Mesenchymal stem cell (in vitro differentiated cells and primary cell): Measurements from ENCODE around the gene ARMH3.

ENCODE experiments used
- DNase-seq: peaks from one replicate; pipeline ENCODE4 v3.0.0-alpha.2; 2013
- H2AFZ ChIP-seq: one replicate; pipeline ENCODE4 v1.6.1; 2013; ENCODE audit warnings: low read depth, mild to moderate bottlenecking, control low read depth, inconsistent platforms, low read length, moderate library complexity
- H2AK5ac ChIP-seq: 2 replicates; pipeline ENCODE4 v1.6.1; 2013; ENCODE audit warnings: low read length, moderate library complexity, mild to moderate bottlenecking, inconsistent platforms; ENCODE audit not compliant: severe bottlenecking
- H2BK120ac ChIP-seq: one replicate; pipeline ENCODE4 v1.6.1; 2013; ENCODE audit warnings: low read depth, mild to moderate bottlenecking, inconsistent platforms, low read length, moderate library complexity
- H2BK12ac ChIP-seq, 2 experiments: one replicate each; pipeline ENCODE4 v1.6.1; 2013; ENCODE audit warnings: inconsistent platforms in 2 of 2, low read length in 2 of 2, mild to moderate bottlenecking in 2 of 2, moderate library complexity in 2 of 2, control low read depth in 1 of 2
- H2BK15ac ChIP-seq: one replicate; pipeline ENCODE4 v1.6.1; 2013; ENCODE audit warnings: mild to moderate bottlenecking, low read depth, inconsistent platforms; ENCODE audit not compliant: poor library complexity, severe bottlenecking
- H2BK5ac ChIP-seq: 2 replicates; pipeline ENCODE4 v1.6.1; 2013; ENCODE audit warnings: low read depth, mild to moderate bottlenecking, low read length, control low read depth, inconsistent platforms; ENCODE audit not compliant: poor library complexity, severe bottlenecking
- H3K14ac ChIP-seq, 2 experiments: one replicate each; pipeline ENCODE4 v1.6.1; 2013; ENCODE audit warnings: inconsistent platforms in 2 of 2, low read length in 2 of 2, control low read depth in 1 of 2, mild to moderate bottlenecking in 1 of 2, moderate library complexity in 1 of 2
- H3K18ac ChIP-seq, 2 experiments: one replicate each; pipeline ENCODE4 v1.6.1; 2013; ENCODE audit warnings: inconsistent platforms in 2 of 2, low read length in 2 of 2, control low read depth in 1 of 2, low read depth in 1 of 2, mild to moderate bottlenecking in 1 of 2
- H3K23ac ChIP-seq, 2 experiments: one replicate each; pipeline ENCODE4 v1.6.1; 2013; ENCODE audit warnings: inconsistent platforms in 2 of 2, low read length in 2 of 2, mild to moderate bottlenecking in 2 of 2, moderate library complexity in 2 of 2, control low read depth in 1 of 2
- H3K27ac ChIP-seq: 2 replicates; pipeline ENCODE4 v1.5.1; 2013; ENCODE audit warnings: mild to moderate bottlenecking, moderate library complexity, low read length, control low read depth, inconsistent platforms; ENCODE audit not compliant: poor library complexity, severe bottlenecking
- H3K27me3 ChIP-seq, 2 experiments: 2 replicates each; pipeline versions ENCODE4 v1.6.1 to v1.7.0; 2013; ENCODE audit warnings: low read length in 2 of 2, mild to moderate bottlenecking in 2 of 2, moderate library complexity in 2 of 2, control low read depth in 1 of 2, inconsistent platforms in 1 of 2; ENCODE audit not compliant: control insufficient read depth in 1 of 2, insufficient read depth in 1 of 2
- H3K36me3 ChIP-seq, 2 experiments: 2 replicates each; pipeline versions ENCODE4 v1.6.1 to v1.7.0; 2013; ENCODE audit warnings: low read length in 2 of 2, control low read depth in 1 of 2, inconsistent platforms in 1 of 2, low read depth in 1 of 2, mild to moderate bottlenecking in 1 of 2; ENCODE audit not compliant: insufficient read depth in 2 of 2, control insufficient read depth in 1 of 2
- H3K4ac ChIP-seq, 2 experiments: one replicate each; pipeline ENCODE4 v1.6.1; 2013; ENCODE audit warnings: inconsistent platforms in 2 of 2, low read length in 2 of 2, mild to moderate bottlenecking in 2 of 2, moderate library complexity in 2 of 2, control low read depth in 1 of 2, low read depth in 1 of 2
- H3K4me1 ChIP-seq: 2 replicates; pipeline ENCODE4 v1.6.1; 2013; ENCODE audit warnings: low read depth, low read length, control low read depth; ENCODE audit not compliant: control insufficient read depth, insufficient read depth
- H3K4me2 ChIP-seq: 2 replicates; pipeline ENCODE4 v1.6.1; 2013; ENCODE audit warnings: low read length, mild to moderate bottlenecking, inconsistent platforms; ENCODE audit not compliant: poor library complexity, severe bottlenecking
- H3K4me3 ChIP-seq, 2 experiments: 2 replicates each; pipeline versions ENCODE4 v1.5.1 to v1.7.0; 2013; ENCODE audit warnings: low read length in 2 of 2, mild to moderate bottlenecking in 2 of 2, control low read depth in 1 of 2, low read depth in 1 of 2; ENCODE audit not compliant: insufficient read depth in 1 of 2
- H3K79me1 ChIP-seq: replicated peaks from 2 replicates; pipeline ENCODE4 v1.6.1; 2013; ENCODE audit warnings: mild to moderate bottlenecking, control low read depth, low read length, inconsistent platforms; ENCODE audit not compliant: poor library complexity, severe bottlenecking
- H3K9ac ChIP-seq: 2 replicates; pipeline ENCODE4 v1.7.0; 2013; ENCODE audit warnings: mild to moderate bottlenecking, low read length, moderate library complexity
- H3K9me3 ChIP-seq: 2 replicates; pipeline ENCODE4 v1.7.0; 2013; ENCODE audit warnings: mild to moderate bottlenecking, low read length; ENCODE audit not compliant: control insufficient read depth
- H4K8ac ChIP-seq: one replicate; pipeline ENCODE4 v1.6.1; 2013; ENCODE audit warnings: inconsistent platforms, mild to moderate bottlenecking, low read length, moderate library complexity
- H4K91ac ChIP-seq: one replicate; pipeline ENCODE4 v1.6.1; 2013; ENCODE audit warnings: mild to moderate bottlenecking, low read length, inconsistent platforms
- WGBS: methylation state at CpG from one replicate; pipeline ENCODE4 v1.1.7; 2013; ENCODE audit warnings: mixed read lengths; 5-methylcytosine and 5-hydroxymethylcytosine counted together

Gene ARMH3

DNA sequence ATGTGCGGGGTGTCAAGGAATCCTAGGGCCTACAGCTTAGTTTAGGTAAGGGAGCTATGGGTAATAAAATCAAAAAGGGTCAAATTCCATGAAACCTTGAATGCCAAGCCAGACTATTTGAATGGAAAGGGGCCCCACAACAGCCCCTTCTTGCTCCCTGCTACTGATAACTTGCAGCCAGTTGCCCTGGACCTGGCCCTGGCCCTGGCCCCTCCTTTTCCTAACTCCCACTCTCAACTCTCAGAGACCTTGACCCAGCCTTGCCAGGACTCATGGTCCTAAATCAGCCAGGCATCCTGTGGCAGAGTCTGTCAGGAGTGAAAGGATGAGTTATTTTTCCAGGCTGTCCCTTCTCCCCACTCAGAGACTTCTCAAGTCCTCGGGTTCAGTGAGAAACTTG, 218.2 kb downstream of the ARMH3 start:
- no peak overlapping the region for H3K9ac ChIP-seq
- H3K4me2 ChIP-seq, result no peak overlapping the region
- H4K8ac ChIP-seq, result no peak overlapping the region
- no peak overlapping the region for H3K14ac ChIP-seq
- peaks cover 19% of the 10 kb centered on the region for H3K4me1 ChIP-seq
- no peak overlapping the region for H3K4me3 ChIP-seq
- peaks cover 0 to 7% of the 10 kb centered on the region in 2 experiments for H3K27me3 ChIP-seq
- no peak overlapping the region for H4K91ac ChIP-seq
- H2BK120ac ChIP-seq, result no peak overlapping the region
- no peak overlapping the region for H2BK12ac ChIP-seq
- peaks cover 14% of the 10 kb centered on the region for H3K79me1 ChIP-seq
- no peak overlapping the region for H2AFZ ChIP-seq
- no peak overlapping the region for H3K4ac ChIP-seq
- no peak overlapping the region for H3K18ac ChIP-seq
- H2BK5ac ChIP-seq, result no peak overlapping the region
- no peak overlapping the region for H2AK5ac ChIP-seq
- no peak for DNase-seq
- H3K23ac ChIP-seq, result no peak overlapping the region
- no peaks in the 10 kb centered on the region for H3K9me3 ChIP-seq
- WGBS, result 72% methylated on average over 2 of the region's 2 CpGs
- H3K27ac ChIP-seq, result no peak overlapping the region
- no peaks in the 10 kb centered on the region for H3K36me3 ChIP-seq
- no peak overlapping the region for H2BK15ac ChIP-seq

DNA sequence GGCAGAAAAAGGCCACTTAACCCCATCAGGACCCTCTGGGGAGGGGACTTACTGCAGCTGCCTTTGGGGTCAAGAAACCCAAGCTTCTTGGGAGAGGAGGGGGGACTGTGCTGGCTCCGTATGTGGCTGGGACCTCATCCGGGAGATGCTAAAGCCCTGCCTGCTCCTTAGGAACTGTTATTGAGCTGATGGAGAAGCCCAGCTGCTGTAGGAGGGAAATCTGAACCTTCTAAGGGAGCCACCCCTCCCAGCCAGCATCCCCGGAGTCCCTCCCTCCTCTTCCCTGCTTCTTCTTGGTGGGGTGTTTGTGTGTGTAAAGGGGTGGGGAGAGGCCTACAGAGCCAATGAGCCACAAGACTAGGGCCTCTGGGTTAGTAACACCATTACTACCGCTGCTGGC, 220.6 kb downstream of the ARMH3 start:
- Histone ChIP-seq H3K4me2 (no peak overlapping the region), H3K14ac (no peak overlapping the region), H3K27ac (no peak overlapping the region), H3K18ac (no peak overlapping the region), H3K27me3 (no peaks in the 10 kb centered on the region), H4K8ac (no peak overlapping the region), H2AK5ac (no peak overlapping the region), H3K36me3 (no peaks in the 10 kb centered on the region), H3K4me1 (peaks cover 23% of the 10 kb centered on the region), H3K4me3 (no peak overlapping the region), H2BK15ac (no peak overlapping the region), H3K9ac (no peak overlapping the region), H2AFZ (no peak overlapping the region), H2BK5ac (no peak overlapping the region), H3K4ac (no peak overlapping the region), H2BK120ac (no peak overlapping the region), H3K79me1 (peaks cover 13% of the 10 kb centered on the region), H2BK12ac (no peak overlapping the region), H4K91ac (no peak overlapping the region), H3K23ac (no peak overlapping the region), H3K9me3 (no peaks in the 10 kb centered on the region)
- DNase-seq, result no peak
- WGBS, result 84% methylated on average over 2 of the region's 4 CpGs

GRCh38 chr10:101834341-101834740, 221.6 kb downstream of the ARMH3 start:
- Histone ChIP-seq H3K4me1 (peaks cover 20% of the 10 kb centered on the region), H3K4me2 (no peak overlapping the region), H2BK15ac (no peak overlapping the region), H3K23ac (no peak overlapping the region), H4K8ac (no peak overlapping the region), H2AK5ac (no peak overlapping the region), H2BK5ac (no peak overlapping the region), H3K27ac (no peak overlapping the region), H2BK12ac (no peak overlapping the region), H2BK120ac (no peak overlapping the region), H3K9me3 (no peaks in the 10 kb centered on the region), H3K9ac (no peak overlapping the region), H3K27me3 (no peaks in the 10 kb centered on the region), H3K14ac (no peak overlapping the region), H4K91ac (no peak overlapping the region), H3K4ac (no peak overlapping the region), H3K4me3 (no peak overlapping the region), H3K79me1 (peaks cover 13% of the 10 kb centered on the region), H3K36me3 (no peaks in the 10 kb centered on the region), H3K18ac (no peak overlapping the region), H2AFZ (no peak overlapping the region)
- 81% methylated on average over 8 of the region's 8 CpGs for WGBS
- DNase-seq, result no peak

DNA sequence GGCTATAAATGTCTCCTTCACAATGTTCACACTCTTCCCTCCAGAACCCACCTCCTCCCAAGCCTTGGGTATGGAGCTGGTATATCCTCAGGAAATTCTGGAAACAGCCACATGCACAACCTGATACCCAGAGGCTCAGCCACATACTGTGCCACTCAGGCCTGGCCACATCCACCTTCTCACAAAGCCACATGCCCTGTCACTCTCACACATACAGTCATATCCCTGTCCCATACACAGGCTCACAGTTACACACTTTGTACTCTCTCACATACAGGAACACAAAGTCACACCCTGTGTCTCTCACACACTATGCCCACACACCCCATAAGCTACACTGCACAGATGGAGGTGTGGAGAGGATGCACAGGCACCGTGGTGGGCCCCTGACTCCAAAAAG, 222.5 kb downstream of the ARMH3 start:
- H3K4me2 ChIP-seq, result no peak overlapping the region
- H3K79me1 ChIP-seq, result peaks cover 8% of the 10 kb centered on the region
- H3K4me1 ChIP-seq, result peaks cover 18% of the 10 kb centered on the region
- 95% methylated on average over 1 of the region's 1 CpG for whole genome bisulfite sequencing
- H2BK15ac ChIP-seq, result no peak overlapping the region
- H2AK5ac ChIP-seq, result no peak overlapping the region
- H3K36me3 ChIP-seq, result peaks cover 0 to 8% of the 10 kb centered on the region in 2 experiments
- H2AFZ ChIP-seq, result no peak overlapping the region
- H2BK120ac ChIP-seq, result no peak overlapping the region
- DNase-seq, result no peak
- no peaks in the 10 kb centered on the region for H3K27me3 ChIP-seq
- H3K18ac ChIP-seq, result no peak overlapping the region
- no peaks in the 10 kb centered on the region for H3K9me3 ChIP-seq
- no peak overlapping the region for H2BK12ac ChIP-seq
- H3K4ac ChIP-seq, result no peak overlapping the region
- H3K23ac ChIP-seq, result no peak overlapping the region
- no peak overlapping the region for H4K8ac ChIP-seq
- H2BK5ac ChIP-seq, result no peak overlapping the region
- H3K4me3 ChIP-seq, result no peak overlapping the region
- H3K14ac ChIP-seq, result no peak overlapping the region
- H3K27ac ChIP-seq, result no peak overlapping the region
- no peak overlapping the region for H3K9ac ChIP-seq
- no peak overlapping the region for H4K91ac ChIP-seq
